ENCODE data around the gene OR2T6.
"Not testable (repeated sequence)": the region's sequence is repeated elsewhere in the genome, so short reads cannot be mapped to it uniquely, and the experiment has no call there.

The OR2T6 gene, protein sequence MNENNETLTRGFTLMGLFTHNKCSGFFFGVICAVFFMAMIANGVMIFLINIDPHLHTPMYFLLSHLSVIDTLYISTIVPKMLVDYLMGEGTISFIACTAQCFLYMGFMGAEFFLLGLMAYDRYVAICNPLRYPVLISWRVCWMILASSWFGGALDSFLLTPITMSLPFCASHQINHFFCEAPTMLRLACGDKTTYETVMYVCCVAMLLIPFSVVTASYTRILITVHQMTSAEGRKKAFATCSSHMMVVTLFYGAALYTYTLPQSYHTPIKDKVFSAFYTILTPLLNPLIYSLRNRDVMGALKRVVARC

GRCh38 chr1:248375446-248375845 is at the start of gene OR2T6:
Gene OR2T6, plus strand, starts transcription at chr1:248375746. Its CDS starts 11,863 bp downstream, at chr1:248387609.
- DNase-seq (ENCODE audit: low spot score) = no peak

DNA sequence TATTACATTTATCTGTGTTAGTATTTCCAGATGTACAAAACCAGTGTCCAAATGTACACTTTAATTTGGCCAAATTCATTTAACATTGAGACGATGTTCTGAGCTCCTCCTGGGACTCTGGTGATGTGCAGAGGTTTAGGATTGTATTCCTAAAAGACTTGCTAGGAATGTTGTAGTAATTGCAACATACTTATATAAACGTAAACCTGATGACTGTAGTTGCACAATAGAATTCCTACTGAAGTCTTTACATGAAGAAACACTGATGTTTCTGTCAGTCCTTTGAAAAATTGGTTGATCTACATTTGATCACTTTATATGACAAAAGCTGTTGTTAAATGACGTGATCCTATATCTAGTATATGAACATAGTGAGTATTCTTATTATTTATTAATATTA is 32.1 kb upstream of the OR2T6 start:
- DNase-seq (ENCODE audit: low spot score) = no peak

GRCh38 chr1:248348475-248348874 is 27.1 kb upstream of the OR2T6 start, which contains the start of gene OR14C36:
Gene OR14C36, plus strand, starts transcription at chr1:248348775. Its CDS starts 0 bp downstream, at chr1:248348775.
- DNase-seq (ENCODE audit: low spot score) = no peak

DNA sequence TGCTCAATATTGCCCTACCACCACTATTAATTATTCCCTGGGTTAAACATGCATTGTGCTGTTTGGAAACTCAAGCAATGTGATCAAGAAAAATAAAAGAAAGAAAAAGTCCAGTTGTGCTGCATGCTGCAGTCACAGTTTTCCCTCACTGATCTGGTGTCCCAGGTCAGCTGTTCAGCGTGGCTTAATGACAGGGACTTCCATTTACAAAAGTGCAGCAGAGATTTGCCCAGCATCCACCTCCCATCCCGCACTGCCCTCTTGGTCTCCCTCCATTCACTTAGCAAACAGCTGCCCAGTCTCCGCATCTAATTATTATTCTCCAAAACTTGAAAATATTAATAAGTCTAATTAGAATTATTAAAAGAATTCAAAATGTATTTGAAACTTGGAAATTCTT is 16.1 kb upstream of the OR2T6 start:
- peak; percentile 54 for DNase-seq (ENCODE audit: low spot score)

- peak; percentile 85 for DNase-seq (ENCODE audit: low spot score)
Measured at GRCh38 chr1:248361121-248361715, 14.3 kb upstream of the OR2T6 start, which contains the start of gene OR2T4. Gene OR2T4, plus strand, starts transcription at chr1:248361665. Its CDS starts 0 bp downstream, at chr1:248361665.

- DNase-seq (ENCODE audit: low spot score) = no peak
Measured at GRCh38 chr1:248366609-248367008, 8.9 kb upstream of the OR2T6 start.

DNA sequence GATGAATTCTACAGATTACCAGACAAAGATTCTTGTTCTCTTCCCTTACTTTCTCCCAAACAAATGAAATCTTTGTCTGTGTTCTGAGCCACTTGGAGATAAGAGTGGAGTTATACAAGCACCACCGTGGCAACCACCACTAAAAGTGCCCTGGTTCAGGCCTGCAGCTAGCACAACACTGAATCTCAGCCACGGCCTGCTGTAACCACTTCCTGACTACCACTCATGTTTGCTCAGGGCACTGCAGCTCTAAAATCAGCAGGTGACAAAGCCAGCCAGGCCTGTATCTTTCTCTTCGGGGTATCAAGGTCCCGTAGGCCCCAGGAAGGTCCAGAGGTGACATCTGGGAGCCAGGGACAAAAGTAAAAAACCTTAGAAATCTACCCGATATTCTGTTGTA is 3.2 kb upstream of the OR2T6 start:
- DNase-seq (ENCODE audit: low spot score) = no peak

- no peak for DNase-seq (ENCODE audit: low spot score)
Measured at GRCh38 chr1:248373761-248374160, 1.8 kb upstream of the OR2T6 start.

GRCh38 chr1:248376916-248377315 is 1.4 kb downstream of the OR2T6 start:
- DNase-seq (ENCODE audit: low spot score) = no peak

- DNase-seq (ENCODE audit: low spot score) = no peak
Measured at GRCh38 chr1:248380854-248381253, 5.3 kb downstream of the OR2T6 start.

- DNase-seq (ENCODE audit: low spot score) = no peak
Measured at GRCh38 chr1:248388426-248388825, 12.9 kb downstream of the OR2T6 start.

- peak; percentile 33 for DNase-seq (ENCODE audit: low spot score)
Measured at GRCh38 chr1:248393050-248393449, 17.5 kb downstream of the OR2T6 start.

DNA sequence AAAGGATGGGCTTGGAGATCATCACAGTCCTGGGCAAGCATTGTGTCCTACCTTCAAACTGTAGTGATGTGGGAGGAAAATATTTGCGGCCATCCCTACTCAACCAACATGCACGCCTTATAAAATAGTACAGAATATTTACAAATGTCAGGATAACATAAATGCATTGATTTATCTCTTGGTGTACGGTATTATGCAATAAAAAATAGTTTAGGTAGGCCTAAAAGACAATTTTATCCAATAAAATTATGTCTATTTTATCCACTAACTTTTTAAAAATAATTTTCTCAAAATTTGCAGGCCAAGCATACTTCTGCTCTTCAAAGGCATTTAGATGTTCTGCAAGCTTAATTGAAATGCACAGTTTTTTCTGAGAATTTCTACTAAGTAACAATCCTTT is 27.2 kb downstream of the OR2T6 start, which contains the start of gene OR2T1:
Gene OR2T1, plus strand, starts transcription at position 301 of the 400 bp plus-strand sequence. CDS start 3,100 bp downstream, outside the sequence.
- no peak for DNase-seq (ENCODE audit: low spot score)

DNA sequence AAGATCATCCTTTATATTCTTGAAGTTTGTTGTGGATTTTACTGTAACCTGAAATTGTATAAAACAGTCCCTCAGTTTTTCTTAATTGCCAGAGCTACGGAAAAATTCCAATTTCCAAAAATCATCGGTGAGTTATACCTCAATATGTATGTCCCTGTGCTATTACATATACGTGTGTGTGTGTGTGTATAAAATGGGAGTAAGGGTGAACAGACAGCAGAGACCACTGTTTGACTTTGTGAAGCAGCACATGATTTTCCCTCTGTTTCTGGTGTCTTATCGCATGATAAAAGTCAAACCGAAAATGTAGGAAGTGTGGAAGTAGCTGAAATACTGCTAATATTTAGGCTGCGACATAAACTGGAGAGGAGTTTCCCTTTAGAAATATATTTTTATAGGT is 28.5 kb downstream of the OR2T6 start:
- DNase-seq (ENCODE audit: low spot score) = no peak

DNA sequence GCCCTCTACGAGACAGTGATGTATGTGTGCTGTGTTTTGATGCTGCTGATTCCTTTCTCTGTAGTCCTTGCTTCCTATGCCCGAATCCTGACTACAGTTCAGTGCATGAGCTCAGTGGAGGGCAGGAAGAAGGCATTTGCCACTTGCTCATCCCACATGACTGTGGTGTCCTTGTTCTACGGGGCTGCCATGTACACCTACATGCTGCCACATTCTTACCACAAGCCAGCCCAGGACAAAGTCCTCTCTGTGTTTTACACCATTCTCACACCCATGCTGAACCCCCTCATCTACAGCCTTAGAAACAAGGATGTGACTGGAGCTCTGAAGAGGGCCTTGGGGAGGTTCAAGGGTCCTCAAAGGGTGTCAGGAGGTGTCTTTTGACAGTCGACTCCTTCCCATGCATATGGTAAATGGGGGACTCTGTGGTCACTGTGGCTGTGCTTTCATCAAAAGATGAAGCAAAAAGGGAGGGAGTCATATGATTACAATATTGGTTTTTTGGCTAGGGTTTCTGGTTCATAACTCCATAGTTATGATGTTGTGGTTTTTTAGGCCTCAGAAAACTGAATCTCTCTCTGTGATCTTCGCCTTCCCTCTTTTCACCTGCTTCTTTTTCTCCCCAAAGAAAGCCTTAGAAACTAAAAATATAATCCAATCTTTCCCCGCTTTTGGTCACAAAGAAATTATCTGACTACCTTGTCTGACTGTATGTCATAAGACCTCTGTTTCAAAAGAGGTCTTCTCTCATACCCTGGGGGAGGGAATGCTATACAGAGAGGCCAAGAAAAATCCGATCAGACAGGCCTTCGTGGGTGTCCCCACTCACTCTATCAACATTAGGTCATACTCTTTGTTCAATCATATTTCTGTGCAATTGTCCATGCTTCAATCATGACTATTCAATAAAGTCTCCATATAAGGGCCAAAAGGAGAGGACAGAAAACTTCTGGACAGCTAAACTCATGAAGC is 31.5 kb downstream of the OR2T6 start:
- DNase-seq (ENCODE audit: low spot score) = no peak

GRCh38 chr1:248416226-248416625 is 40.7 kb downstream of the OR2T6 start:
- DNase-seq (ENCODE audit: low spot score) = no peak

GRCh38 chr1:248417854-248418253 is 42.3 kb downstream of the OR2T6 start:
- no peak for DNase-seq (ENCODE audit: low spot score)

DNA sequence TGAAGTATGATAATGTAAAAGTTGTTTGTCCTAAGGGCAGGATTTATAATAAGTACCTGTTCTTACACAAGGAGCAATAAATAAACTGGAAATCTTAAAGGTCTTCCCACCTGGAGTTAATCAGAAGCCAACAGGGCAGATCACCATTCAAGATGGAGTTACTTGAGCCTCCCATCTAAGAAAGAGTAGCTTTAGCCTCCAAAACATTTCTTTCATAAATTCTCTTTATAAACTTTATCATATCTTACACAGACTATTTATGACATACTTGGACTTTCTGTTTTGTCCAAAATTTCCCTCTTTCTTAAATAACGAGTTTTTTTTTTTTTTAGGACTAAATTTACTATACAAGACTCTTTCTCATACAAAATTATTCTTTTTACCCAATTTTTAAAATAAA is 45.8 kb downstream of the OR2T6 start:
- no peak for DNase-seq (ENCODE audit: low spot score)

DNA sequence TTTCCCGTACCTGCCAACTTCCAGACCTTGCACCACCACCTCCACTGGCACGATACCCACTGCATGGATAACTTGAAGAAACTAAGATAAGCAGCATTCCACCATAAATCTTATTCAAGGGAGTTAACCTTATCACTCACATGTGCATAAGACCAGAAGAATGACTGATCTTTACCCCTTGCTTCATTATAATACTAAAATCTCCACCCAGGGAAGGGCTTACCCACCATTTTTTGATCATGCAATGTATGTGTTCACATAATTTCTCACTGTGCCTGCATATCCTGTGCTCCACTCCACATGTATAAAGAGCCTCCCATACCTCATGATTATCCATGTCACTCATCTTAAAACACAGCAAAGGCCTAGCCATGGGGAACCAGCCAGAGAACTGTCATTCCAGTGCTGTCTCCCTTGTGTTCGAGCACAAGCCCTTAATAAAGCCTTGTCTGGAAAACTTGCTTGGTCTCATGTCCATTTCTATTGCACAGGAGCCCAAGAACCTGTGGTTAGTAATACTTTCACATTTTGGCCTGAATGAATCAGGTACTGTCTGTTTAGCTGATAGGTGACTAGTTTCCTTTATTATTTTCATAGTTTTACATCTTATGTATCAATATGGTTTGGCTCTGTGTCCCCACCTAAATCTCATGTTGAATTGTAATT is 52.1 kb downstream of the OR2T6 start:
- not testable (repeated sequence) for DNase-seq (ENCODE audit: low spot score)

- not testable (repeated sequence) for DNase-seq (ENCODE audit: low spot score)
Measured at GRCh38 chr1:248428192-248428533, 52.6 kb downstream of the OR2T6 start.

DNA sequence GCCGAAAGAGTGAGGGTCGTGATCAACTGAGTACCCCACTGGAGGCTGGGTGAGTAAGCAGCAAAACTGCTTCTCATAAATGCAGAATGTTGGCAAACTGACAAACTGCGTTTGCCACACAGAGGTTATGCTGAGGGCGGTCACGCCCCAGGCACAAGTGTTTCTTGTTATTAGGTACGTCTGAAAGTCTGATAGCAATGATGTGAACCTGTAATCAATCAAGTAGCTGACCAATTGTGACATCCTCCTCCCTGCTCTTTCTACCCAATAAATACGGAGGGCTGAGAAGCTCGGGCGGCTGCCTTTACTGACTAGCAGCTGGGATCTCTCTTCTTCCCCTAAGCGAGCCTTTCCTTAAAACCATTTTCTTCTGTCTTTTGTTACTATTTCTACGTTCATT is 56.1 kb downstream of the OR2T6 start:
- DNase-seq (ENCODE audit: low spot score) = not testable (repeated sequence)

- DNase-seq (ENCODE audit: low spot score) = not testable (repeated sequence)
Measured at GRCh38 chr1:248432201-248432600, 56.7 kb downstream of the OR2T6 start.
